Lower leg skin (tissue), 4 donors: Measurements from ENCODE around the gene DNAI2. TPM values are rescaled to one million over a fixed set of nuclear protein-coding genes. Genes with fewer than 3 reads are reported as not detected.

ENCODE experiments used
- DNase-seq, 2 donors: peaks; one replicate each; pipeline ENCODE4 v3.0.0-alpha.2; 2019; ENCODE audit warnings: low spot score in 2 of 2
- H3K4me3 ChIP-seq: fragments of 200-600 bp; sonication (generic); 2 replicates; pipeline ENCODE4 v1.5.1; 2017; ENCODE audit warnings: mild to moderate bottlenecking, low read depth; ENCODE audit not compliant: poor library complexity, severe bottlenecking
- POLR2A ChIP-seq, 2 donors: fragments of 450-650 bp; IDR thresholded peaks; one replicate each; pipeline ENCODE4 v1.6.1; 2016 to 2017; ENCODE audit warnings: antibody characterized with exemption in 2 of 2, mild to moderate bottlenecking in 1 of 2, moderate library complexity in 1 of 2
- WGBS, 2 donors: methylation state at CpG; one replicate each; pipeline ENCODE4 v1.1.5; 2018; 5-methylcytosine and 5-hydroxymethylcytosine counted together
- intact Hi-C: fragments of 100-400 bp; cut with DNase I; formaldehyde crosslinking; loops from one replicate; pipeline ENCODE4 v1.15.0; 2023; ENCODE audit warnings: low total_unique reads
- total RNA-seq, 4 donors: library from RNA; depleted of rRNA; stranded (reverse); fragments of >200 nt; gene quantifications; one replicate each; pipeline ENCODE4 v1.1.0, GENCODE V29; 2016
- TF ChIP-seq, protein P1 (sequence below), 3 donors: fragments of 450-650 bp; IDR thresholded peaks; one replicate each; pipeline ENCODE4 v1.5.1; 2016; ENCODE audit warnings: antibody characterized with exemption in 3 of 3, mild to moderate bottlenecking in 3 of 3, moderate library complexity in 2 of 3

Gene DNAI2
- total RNA-seq, 4 donors from 2014 or later: 0.57 TPM; not detected in 3

DNA sequence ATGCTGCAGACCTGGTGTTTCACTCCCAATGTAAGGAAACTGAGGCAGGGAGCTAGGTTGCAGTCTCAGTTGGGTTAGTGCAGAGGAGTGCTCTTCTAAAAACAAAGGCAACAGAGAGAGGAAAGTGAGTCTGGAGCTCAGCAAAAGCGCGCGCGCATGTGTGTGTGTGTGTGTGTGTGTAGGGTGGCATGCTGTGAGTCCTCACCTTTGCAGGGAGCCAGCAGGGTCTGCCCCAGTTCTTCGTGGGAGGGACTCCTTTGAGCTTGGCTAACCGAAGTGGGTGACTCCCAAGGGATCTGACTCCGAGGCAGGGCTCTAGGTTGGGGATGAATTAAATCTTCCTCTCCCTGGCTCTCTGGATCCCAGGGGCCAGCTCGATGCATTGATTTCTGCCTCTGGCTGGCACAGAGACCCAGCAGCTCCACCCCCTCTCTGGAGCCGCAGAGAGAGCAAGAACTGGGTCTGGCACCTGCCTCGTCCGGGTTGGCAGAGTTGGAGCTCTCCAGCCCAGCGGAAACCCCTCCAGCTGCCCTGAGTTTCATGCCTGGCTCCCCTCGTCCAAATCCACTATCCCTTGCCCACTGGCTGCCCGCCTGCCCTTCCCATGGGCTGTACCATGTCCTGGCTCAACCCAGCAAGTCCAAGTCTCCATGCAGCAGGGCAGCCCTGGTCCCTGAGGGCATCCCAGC is 88.9 kb downstream of the DNAI2 start:
- no peak for TF ChIP-seq POLR2A (IDR thresholded peaks at IDR 0.05)
- TF ChIP-seq, protein P1, sequence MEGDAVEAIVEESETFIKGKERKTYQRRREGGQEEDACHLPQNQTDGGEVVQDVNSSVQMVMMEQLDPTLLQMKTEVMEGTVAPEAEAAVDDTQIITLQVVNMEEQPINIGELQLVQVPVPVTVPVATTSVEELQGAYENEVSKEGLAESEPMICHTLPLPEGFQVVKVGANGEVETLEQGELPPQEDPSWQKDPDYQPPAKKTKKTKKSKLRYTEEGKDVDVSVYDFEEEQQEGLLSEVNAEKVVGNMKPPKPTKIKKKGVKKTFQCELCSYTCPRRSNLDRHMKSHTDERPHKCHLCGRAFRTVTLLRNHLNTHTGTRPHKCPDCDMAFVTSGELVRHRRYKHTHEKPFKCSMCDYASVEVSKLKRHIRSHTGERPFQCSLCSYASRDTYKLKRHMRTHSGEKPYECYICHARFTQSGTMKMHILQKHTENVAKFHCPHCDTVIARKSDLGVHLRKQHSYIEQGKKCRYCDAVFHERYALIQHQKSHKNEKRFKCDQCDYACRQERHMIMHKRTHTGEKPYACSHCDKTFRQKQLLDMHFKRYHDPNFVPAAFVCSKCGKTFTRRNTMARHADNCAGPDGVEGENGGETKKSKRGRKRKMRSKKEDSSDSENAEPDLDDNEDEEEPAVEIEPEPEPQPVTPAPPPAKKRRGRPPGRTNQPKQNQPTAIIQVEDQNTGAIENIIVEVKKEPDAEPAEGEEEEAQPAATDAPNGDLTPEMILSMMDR (IDR thresholded peaks at IDR 0.05): no peak
- WGBS, 2 donors: 46 to 47% methylated on average over 12 to 14 of the region's 14 CpGs
- DNase-seq: no peak
- intact Hi-C loops: loop anchor here (10.0 kb wide), 1 partner anchor 148 kb away; the partner anchor contains the start of gene TTYH2
- H3K4me3 ChIP-seq: no peak overlapping the region

Other genes starting within 250 kb of the DNAI2 start
- gene RPL38, start 70.6 kb upstream of the DNAI2 start, total RNA-seq: 1,000 to 10,000 TPM in 2 of 4 donors, 100 to 1,000 TPM in 2; 618 to 1,333 (median 950) TPM
- gene TTYH2, start 60.7 kb upstream of the DNAI2 start, total RNA-seq: 10 to 100 TPM in 2 of 4 donors, 1 to 10 TPM in 2; 4.3 to 12.7 (median 8.6) TPM
- gene KIF19, start 52.0 kb downstream of the DNAI2 start, total RNA-seq: under 1 TPM in 3 of 4 donors, not detected in 1; 0.65 to 0.91 (median 0.68) TPM
- gene BTBD17, start 87.6 kb downstream of the DNAI2 start, total RNA-seq: under 1 TPM in 1 of 4 donors, not detected in 3; 0.22 TPM
- gene GPR142, start 93.3 kb downstream of the DNAI2 start, total RNA-seq: not detected
- gene GPRC5C, start 157.9 kb downstream of the DNAI2 start, total RNA-seq: 100 to 1,000 TPM in 2 of 4 donors, 10 to 100 TPM in 2; 80.3 to 147 (median 99.1) TPM
- 10 to 100 TPM in 2 of 4 donors, 1 to 10 TPM in 2; 5.5 to 13.0 (median 8.7) TPM for gene CD300A, start 192.4 kb downstream of the DNAI2 start, total RNA-seq